Measurements from ENCODE around the gene IRAK1BP1. TPM values are rescaled to one million over a fixed set of nuclear protein-coding genes. Genes with fewer than 3 reads are reported as not detected.

The IRAK1BP1 gene
- total RNA-seq, 1 donor from 2014 or later, result 4.3 TPM

DNA sequence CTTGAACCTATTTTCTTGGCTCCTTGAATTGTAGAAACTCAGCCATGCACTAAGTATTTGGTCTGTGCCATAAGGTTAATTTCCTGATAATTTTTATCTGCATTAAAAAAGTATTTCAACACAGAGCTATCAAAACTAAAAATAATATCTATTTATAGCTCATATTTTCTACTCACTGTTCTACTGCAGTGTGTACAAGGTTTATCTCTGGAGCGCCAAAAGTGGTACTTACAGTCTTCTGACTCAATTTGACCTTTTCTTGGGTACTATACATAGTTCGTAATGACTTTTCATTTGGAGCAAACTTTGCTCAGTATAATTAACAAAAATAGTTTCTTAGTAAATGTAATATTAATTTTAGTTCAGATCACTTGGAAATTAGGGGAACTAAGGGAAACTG lies 69.2 kb downstream of the IRAK1BP1 start:
- no peaks in the 10 kb centered on the region for H3K9me3 ChIP-seq
- TF ChIP-seq, protein P1, sequence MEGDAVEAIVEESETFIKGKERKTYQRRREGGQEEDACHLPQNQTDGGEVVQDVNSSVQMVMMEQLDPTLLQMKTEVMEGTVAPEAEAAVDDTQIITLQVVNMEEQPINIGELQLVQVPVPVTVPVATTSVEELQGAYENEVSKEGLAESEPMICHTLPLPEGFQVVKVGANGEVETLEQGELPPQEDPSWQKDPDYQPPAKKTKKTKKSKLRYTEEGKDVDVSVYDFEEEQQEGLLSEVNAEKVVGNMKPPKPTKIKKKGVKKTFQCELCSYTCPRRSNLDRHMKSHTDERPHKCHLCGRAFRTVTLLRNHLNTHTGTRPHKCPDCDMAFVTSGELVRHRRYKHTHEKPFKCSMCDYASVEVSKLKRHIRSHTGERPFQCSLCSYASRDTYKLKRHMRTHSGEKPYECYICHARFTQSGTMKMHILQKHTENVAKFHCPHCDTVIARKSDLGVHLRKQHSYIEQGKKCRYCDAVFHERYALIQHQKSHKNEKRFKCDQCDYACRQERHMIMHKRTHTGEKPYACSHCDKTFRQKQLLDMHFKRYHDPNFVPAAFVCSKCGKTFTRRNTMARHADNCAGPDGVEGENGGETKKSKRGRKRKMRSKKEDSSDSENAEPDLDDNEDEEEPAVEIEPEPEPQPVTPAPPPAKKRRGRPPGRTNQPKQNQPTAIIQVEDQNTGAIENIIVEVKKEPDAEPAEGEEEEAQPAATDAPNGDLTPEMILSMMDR (IDR thresholded peaks at IDR 0.05), result no peak
- H3K27ac ChIP-seq, result no peak overlapping the region
- no peaks in the 10 kb centered on the region for H3K27me3 ChIP-seq
- no peak overlapping the region for H3K4me3 ChIP-seq
- intact Hi-C loops (cut with DNase I), result no loop called here
- DNase-seq (no peak), ATAC-seq (no peak)
- H3K36me3 ChIP-seq, result peaks cover 43% of the 10 kb centered on the region
- H3K4me1 ChIP-seq, result no peaks in the 10 kb centered on the region

DNA sequence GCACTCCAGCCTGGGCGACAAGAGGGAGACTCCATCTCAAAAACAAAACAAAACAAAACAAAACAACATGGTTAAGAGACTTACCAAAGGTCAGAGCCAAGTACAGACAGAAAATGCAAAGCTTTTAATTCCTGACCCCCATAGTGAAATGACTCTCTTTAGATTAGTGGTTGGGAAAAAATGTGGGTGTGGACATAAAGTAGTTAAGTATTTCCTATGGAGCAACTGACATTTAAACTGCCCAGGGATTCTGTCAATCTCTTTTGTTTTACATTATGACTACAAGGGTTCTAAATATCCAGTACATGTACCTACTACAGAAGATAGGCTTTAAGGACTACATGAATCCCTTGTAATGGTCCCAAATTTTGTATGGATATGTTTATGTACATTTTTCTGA lies 75.1 kb downstream of the IRAK1BP1 start:
- Histone ChIP-seq H3K4me3 (no peak overlapping the region), H3K36me3 (peaks cover 93% of the 10 kb centered on the region), H3K9me3 (no peaks in the 10 kb centered on the region), H3K4me1 (no peaks in the 10 kb centered on the region), H3K27ac (no peak overlapping the region), H3K27me3 (no peaks in the 10 kb centered on the region)
- no peak for ATAC-seq
- no peak for DNase-seq
- TF ChIP-seq, protein P1 (IDR thresholded peaks at IDR 0.05), result no peak
- intact Hi-C loops (cut with DNase I), result no loop called here

DNA sequence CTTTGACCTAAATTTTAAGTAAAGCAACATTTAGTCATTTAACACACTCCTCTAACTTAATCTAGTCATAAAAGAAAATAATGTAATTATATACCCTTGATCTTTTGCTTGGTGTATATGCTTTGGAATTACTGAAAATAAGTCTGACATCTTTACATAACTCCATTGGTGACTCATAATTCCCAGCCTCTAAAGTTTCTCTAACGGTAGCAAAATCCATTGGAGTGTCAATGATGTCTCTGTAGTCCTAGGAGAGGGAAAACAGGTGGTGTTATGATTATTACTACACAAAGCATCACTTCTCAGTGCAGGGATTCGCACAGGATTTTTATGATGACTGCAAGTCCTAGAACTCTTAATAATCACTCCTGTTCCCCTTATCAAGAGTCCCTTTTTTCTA lies 80.2 kb downstream of the IRAK1BP1 start:
- Histone ChIP-seq H3K27ac (no peak overlapping the region), H3K4me3 (no peak overlapping the region), H3K27me3 (no peaks in the 10 kb centered on the region), H3K9me3 (no peaks in the 10 kb centered on the region), H3K4me1 (no peaks in the 10 kb centered on the region), H3K36me3 (peaks cover 81% of the 10 kb centered on the region)
- no peak for DNase-seq
- intact Hi-C loops (cut with DNase I), result no loop called here
- no peak for ATAC-seq
- TF ChIP-seq, protein P1 (IDR thresholded peaks at IDR 0.05), result no peak

DNA sequence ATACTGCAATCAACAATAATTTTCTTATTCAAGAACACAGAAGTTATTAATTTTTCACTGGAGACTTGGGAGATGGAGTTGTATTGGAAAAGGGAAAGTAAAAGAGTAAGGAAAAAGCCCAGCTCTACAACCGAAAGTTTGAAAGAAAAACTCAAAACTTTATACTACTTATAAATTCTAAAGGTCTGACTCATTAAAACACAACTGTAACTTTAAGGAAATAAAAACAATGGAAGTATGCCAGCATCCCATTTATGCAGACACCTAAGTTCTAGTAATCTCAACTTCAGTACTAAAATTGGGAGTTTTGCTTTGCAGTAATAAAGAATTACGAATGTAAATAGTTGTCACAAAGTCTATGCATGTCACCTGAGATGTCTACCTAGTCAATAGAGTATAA lies 80.6 kb downstream of the IRAK1BP1 start:
- intact Hi-C loops (cut with DNase I), result no loop called here
- H3K4me3 ChIP-seq, result no peak overlapping the region
- no peaks in the 10 kb centered on the region for H3K4me1 ChIP-seq
- no peak overlapping the region for H3K27ac ChIP-seq
- H3K36me3 ChIP-seq, result peaks cover 81% of the 10 kb centered on the region
- TF ChIP-seq, protein P1 (IDR thresholded peaks at IDR 0.05), result no peak
- no peaks in the 10 kb centered on the region for H3K27me3 ChIP-seq
- no peaks in the 10 kb centered on the region for H3K9me3 ChIP-seq
- no peak for ATAC-seq
- no peak for DNase-seq

DNA sequence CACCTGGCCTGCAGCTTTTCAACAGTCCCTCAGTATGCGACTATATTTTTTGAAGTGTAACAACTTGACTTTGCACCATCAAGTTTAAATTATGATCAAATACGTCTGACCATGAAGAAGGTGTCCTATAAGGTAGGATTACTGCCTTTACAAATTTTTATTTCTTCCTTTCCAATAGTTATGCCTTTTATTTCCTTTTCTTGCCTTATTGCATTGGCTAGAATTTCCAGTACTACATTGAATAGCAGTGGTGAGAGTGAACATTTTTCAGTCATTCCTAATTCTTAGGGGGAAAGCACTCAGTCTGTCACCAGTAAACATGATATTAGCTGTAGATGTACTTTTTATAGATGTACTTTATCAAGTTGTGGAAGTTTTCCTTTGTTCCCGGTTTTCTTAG lies 81.4 kb downstream of the IRAK1BP1 start:
- intact Hi-C loops (cut with DNase I), result no loop called here
- peaks cover 81% of the 10 kb centered on the region for H3K36me3 ChIP-seq

More for the DNA sequence above, 81.4 kb downstream of the IRAK1BP1 start:
- TF ChIP-seq, protein P1 (IDR thresholded peaks at IDR 0.05), result no peak
- DNase-seq (no peak), ATAC-seq (no peak)
- no peaks in the 10 kb centered on the region for H3K9me3 ChIP-seq
- no peak overlapping the region for H3K4me3 ChIP-seq
- no peaks in the 10 kb centered on the region for H3K4me1 ChIP-seq
- H3K27ac ChIP-seq, result no peak overlapping the region
- no peaks in the 10 kb centered on the region for H3K27me3 ChIP-seq
